GM12874 (cell line): ENCODE results near the gene ZFHX3.

Source experiments
- CTCF ChIP-seq: IDR thresholded peaks from 2 replicates; pipeline ENCODE4 v1.5.1; 2011; ENCODE audit warnings: low read depth, mild to moderate bottlenecking, control low read depth, low read length, moderate library complexity; ENCODE audit not compliant: insufficient read depth

The ZFHX3 gene

GRCh38 chr16:72995151-72995881, 52.6 kb downstream of the ZFHX3 start:
- peak; percentile 70 for TF ChIP-seq CTCF

- TF ChIP-seq CTCF: no peak
These were observed 55.8 kb downstream of the ZFHX3 start for GRCh38 chr16:72992142-72992601.

GRCh38 chr16:72991644-72992043, 56.3 kb downstream of the ZFHX3 start:
- no peak for TF ChIP-seq CTCF

- TF ChIP-seq CTCF: no peak
These were observed 56.7 kb downstream of the ZFHX3 start for GRCh38 chr16:72991211-72991610.

- no peak for TF ChIP-seq CTCF
These were observed 57.4 kb downstream of the ZFHX3 start for GRCh38 chr16:72990571-72990970.

GRCh38 chr16:72989579-72990551, 58.1 kb downstream of the ZFHX3 start:
- TF ChIP-seq CTCF: no peak

- no peak for TF ChIP-seq CTCF
These were observed 59.4 kb downstream of the ZFHX3 start for GRCh38 chr16:72988569-72988968.
